H1 (cell line): Measurements from ENCODE around the gene POPDC3. TPM values are rescaled to one million over a fixed set of nuclear protein-coding genes. Genes with fewer than 3 reads are reported as not detected.

Experiments used
- polyA plus RNA-seq, 7 experiments: library from polyadenylated mRNA; depleted of rRNA in 3 of 7; stranded (reverse) in 5 of 7; unstranded in 2 of 7; fragments of >200 nt in 5 of 7; fragments of 200-250 nt in 2 of 7; gene quantifications; 1 replicate in 5 of 7; 2 replicates in 1 of 7; 4 replicates in 1 of 7; pipeline versions ENCODE4 v1.2.1 to v1.2.3, GENCODE V29; 2011 to 2013; ENCODE audit warnings: missing spikeins in 2 of 7, mixed read lengths in 2 of 7
- total RNA-seq: library from RNA; stranded (reverse); fragmentation: NEBNext Ultra II Directional; extraction: Animal tissue kit (Norgen Biotek cat#: 25700); gene quantifications from 2 replicates; pipeline ENCODE4 v1.2.1, GENCODE V29; 2021

The POPDC3 gene
- total and polyA plus RNA-seq, 2 of the 8 experiments (the other 6 are each of a cell fraction or from before 2014, with no cell fraction given): 3.7 to 6.5 TPM

Other genes starting within 250 kb of the POPDC3 start
- gene LIN28B, start 222.9 kb downstream of the POPDC3 start, total RNA-seq: 92.4 and 94.7 TPM in 2 replicates
- 14.2 and 27.4 TPM in 2 replicates for gene LIN28B, start 222.9 kb downstream of the POPDC3 start, polyA plus RNA-seq (2011; rRNA removed)
- gene PREP, start 223.1 kb upstream of the POPDC3 start, total RNA-seq: 67.8 and 70.0 TPM in 2 replicates
- 20.2 and 26.8 TPM in 2 replicates for gene PREP, start 223.1 kb upstream of the POPDC3 start, polyA plus RNA-seq (2011; rRNA removed)